ENCODE data around the gene NALCN. TPM values are rescaled to one million over a fixed set of nuclear protein-coding genes. Genes with fewer than 3 reads are reported as not detected.

NALCN gene
- total RNA-seq, 4 donors from 2014 or later: under 0.01 to 13.2 (median 1.4) TPM

DNA sequence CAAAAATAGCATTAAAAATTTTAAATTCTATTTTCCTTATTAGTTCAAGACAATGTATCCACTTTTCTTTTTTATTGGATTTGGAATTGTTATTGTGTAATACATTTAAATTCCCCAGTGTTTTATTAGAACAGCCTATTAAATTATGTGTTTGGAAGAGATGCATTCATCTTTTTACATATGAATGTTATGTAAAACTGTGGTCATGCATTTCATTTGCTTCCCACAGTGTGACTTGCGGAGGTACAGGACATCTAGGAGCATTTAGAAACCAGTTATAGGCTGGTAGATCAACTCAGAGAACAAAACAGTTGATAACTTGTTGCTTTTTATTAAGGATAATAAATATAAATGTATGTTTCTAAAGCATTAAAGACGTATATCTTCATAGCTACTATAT is 406.2 kb downstream of the NALCN start:
- Histone ChIP-seq H3K9me3 (no peaks in the 10 kb centered on the region), H3K27me3 (no peaks in the 10 kb centered on the region), H3K27ac (no peak overlapping the region), H3K36me3 (no peaks in the 10 kb centered on the region), H3K4me3 (no peak overlapping the region), H3K4me1 (no peaks in the 10 kb centered on the region)
- DNase-seq: no peak
- intact Hi-C loops (cut with DNase I; ENCODE audit: low total_unique reads): no loop called here
- TF ChIP-seq, protein P1, sequence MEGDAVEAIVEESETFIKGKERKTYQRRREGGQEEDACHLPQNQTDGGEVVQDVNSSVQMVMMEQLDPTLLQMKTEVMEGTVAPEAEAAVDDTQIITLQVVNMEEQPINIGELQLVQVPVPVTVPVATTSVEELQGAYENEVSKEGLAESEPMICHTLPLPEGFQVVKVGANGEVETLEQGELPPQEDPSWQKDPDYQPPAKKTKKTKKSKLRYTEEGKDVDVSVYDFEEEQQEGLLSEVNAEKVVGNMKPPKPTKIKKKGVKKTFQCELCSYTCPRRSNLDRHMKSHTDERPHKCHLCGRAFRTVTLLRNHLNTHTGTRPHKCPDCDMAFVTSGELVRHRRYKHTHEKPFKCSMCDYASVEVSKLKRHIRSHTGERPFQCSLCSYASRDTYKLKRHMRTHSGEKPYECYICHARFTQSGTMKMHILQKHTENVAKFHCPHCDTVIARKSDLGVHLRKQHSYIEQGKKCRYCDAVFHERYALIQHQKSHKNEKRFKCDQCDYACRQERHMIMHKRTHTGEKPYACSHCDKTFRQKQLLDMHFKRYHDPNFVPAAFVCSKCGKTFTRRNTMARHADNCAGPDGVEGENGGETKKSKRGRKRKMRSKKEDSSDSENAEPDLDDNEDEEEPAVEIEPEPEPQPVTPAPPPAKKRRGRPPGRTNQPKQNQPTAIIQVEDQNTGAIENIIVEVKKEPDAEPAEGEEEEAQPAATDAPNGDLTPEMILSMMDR (IDR thresholded peaks at IDR 0.05): no peak
- TF ChIP-seq POLR2A (IDR thresholded peaks at IDR 0.05): no peak

- no peak overlapping the region for H3K27ac ChIP-seq
- no peaks in the 10 kb centered on the region for H3K4me1 ChIP-seq
- no peak overlapping the region for H3K4me3 ChIP-seq
- no peaks in the 10 kb centered on the region for H3K36me3 ChIP-seq
- TF ChIP-seq POLR2A (IDR thresholded peaks at IDR 0.05): no peak
- TF ChIP-seq, protein P1 (IDR thresholded peaks at IDR 0.05): no peak
- no peak for DNase-seq
- H3K9me3 ChIP-seq: no peaks in the 10 kb centered on the region
- no peaks in the 10 kb centered on the region for H3K27me3 ChIP-seq
- intact Hi-C loops (cut with DNase I; ENCODE audit: low total_unique reads): no loop called here
Measured at GRCh38 chr13:101007245-101007644, 409.1 kb downstream of the NALCN start.

Other genes starting within 250 kb of the NALCN start
- gene ITGBL1, start 36.2 kb upstream of the NALCN start, total RNA-seq: 10 to 100 TPM in 1 of 4 donors, 1 to 10 TPM in 2, not detected in 1; 1.8 to 19.4 (median 2.6) TPM

Measured in uterus (tissue), 4 donors.